ENCODE measurements around the gene HIVEP3. TPM values are rescaled to one million over a fixed set of nuclear protein-coding genes. Genes with fewer than 3 reads are reported as not detected.

HIVEP3 gene
- polyA plus RNA-seq, 1 of the 3 experiments (the other 2 are of a cell fraction), result 6.4 TPM

DNA sequence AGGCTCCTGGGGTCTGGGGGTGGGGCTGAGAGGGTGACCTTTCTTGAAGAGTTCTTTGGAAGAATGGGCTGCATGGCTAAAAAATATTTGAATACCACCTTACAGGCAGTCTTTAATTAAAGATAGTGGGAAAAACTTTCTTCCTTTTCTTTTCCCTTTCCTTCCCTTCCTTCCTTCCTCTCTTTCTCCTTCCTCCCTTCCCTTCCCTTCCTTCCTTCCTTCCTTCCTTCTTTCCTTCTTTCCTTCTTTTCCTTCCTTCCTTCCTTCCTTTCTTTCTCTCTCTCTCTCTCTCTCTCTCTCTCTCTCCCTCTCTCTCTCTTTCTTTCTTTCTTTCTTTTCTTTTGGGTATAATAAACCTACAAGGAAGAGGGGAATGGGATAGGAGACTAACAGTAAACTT is 356.4 kb downstream of the HIVEP3 start:
- H3K79me2 ChIP-seq (ENCODE audit: insufficient read depth), result no peaks in the 10 kb centered on the region

More for the DNA sequence above, 356.4 kb downstream of the HIVEP3 start:
- H3K27me3 ChIP-seq (ENCODE audit: insufficient read depth), result no peaks in the 10 kb centered on the region
- H3F3A ChIP-seq (replicated peaks; ENCODE audit: insufficient read depth), result no peaks in the 10 kb centered on the region
- no peak overlapping the region for H2AFZ ChIP-seq (ENCODE audit: low read depth)
- H3K4me2 ChIP-seq, result no peak overlapping the region
- no peak overlapping the region for H3K27ac ChIP-seq (ENCODE audit: low read depth in 2 of 2, low read length in 1 of 2)
- H3K9ac ChIP-seq, result no peak overlapping the region
- CTCF ChIA-PET, result no interaction called here
- TF ChIP-seq FOXM1 (IDR thresholded peaks at IDR 0.05; ENCODE audit: low read depth), result no peak
- no peak for TF ChIP-seq JUND (IDR thresholded peaks at IDR 0.05)
- no peak for TF ChIP-seq RXRA (IDR thresholded peaks at IDR 0.05; ENCODE audit: borderline replicate concordance, low read depth)
- no peak for TF ChIP-seq FOXJ3 (CRISPR knock-in tag; IDR thresholded peaks at IDR 0.05)
- TF ChIP-seq ELF1 (IDR thresholded peaks at IDR 0.05), result no peak
- TF ChIP-seq, protein P1, sequence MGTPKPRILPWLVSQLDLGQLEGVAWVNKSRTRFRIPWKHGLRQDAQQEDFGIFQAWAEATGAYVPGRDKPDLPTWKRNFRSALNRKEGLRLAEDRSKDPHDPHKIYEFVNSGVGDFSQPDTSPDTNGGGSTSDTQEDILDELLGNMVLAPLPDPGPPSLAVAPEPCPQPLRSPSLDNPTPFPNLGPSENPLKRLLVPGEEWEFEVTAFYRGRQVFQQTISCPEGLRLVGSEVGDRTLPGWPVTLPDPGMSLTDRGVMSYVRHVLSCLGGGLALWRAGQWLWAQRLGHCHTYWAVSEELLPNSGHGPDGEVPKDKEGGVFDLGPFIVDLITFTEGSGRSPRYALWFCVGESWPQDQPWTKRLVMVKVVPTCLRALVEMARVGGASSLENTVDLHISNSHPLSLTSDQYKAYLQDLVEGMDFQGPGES (IDR thresholded peaks at IDR 0.05; ENCODE audit: low read depth, low read length), result no peak
- no peak for TF ChIP-seq GATA2 (CRISPR knock-in tag; IDR thresholded peaks at IDR 0.05)
- TF ChIP-seq YY1 (IDR thresholded peaks at IDR 0.05; ENCODE audit: low read depth), result no peak
- TF ChIP-seq GABPA (IDR thresholded peaks at IDR 0.05; ENCODE audit: low read depth), result no peak
- no peak for TF ChIP-seq MEF2A (IDR thresholded peaks at IDR 0.05; ENCODE audit: borderline replicate concordance, low read depth)
- TF ChIP-seq CHD2 (IDR thresholded peaks at IDR 0.05; ENCODE audit: low read length, partially characterized antibody), result no peak
- TF ChIP-seq, protein P2, sequence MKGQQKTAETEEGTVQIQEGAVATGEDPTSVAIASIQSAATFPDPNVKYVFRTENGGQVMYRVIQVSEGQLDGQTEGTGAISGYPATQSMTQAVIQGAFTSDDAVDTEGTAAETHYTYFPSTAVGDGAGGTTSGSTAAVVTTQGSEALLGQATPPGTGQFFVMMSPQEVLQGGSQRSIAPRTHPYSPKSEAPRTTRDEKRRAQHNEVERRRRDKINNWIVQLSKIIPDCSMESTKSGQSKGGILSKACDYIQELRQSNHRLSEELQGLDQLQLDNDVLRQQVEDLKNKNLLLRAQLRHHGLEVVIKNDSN (IDR thresholded peaks at IDR 0.05; ENCODE audit: borderline replicate concordance, low read depth), result no peak
- TF ChIP-seq, protein P3, sequence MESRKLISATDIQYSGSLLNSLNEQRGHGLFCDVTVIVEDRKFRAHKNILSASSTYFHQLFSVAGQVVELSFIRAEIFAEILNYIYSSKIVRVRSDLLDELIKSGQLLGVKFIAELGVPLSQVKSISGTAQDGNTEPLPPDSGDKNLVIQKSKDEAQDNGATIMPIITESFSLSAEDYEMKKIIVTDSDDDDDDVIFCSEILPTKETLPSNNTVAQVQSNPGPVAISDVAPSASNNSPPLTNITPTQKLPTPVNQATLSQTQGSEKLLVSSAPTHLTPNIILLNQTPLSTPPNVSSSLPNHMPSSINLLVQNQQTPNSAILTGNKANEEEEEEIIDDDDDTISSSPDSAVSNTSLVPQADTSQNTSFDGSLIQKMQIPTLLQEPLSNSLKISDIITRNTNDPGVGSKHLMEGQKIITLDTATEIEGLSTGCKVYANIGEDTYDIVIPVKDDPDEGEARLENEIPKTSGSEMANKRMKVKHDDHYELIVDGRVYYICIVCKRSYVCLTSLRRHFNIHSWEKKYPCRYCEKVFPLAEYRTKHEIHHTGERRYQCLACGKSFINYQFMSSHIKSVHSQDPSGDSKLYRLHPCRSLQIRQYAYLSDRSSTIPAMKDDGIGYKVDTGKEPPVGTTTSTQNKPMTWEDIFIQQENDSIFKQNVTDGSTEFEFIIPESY (IDR thresholded peaks at IDR 0.05; ENCODE audit: borderline replicate concordance, low read depth), result no peak
- no peak for TF ChIP-seq MXI1 (IDR thresholded peaks at IDR 0.05; ENCODE audit: low read depth, low read length)
- TF ChIP-seq EZH2phosphoT487 (IDR thresholded peaks at IDR 0.05; ENCODE audit: borderline replicate concordance, low read depth), result no peak
- TF ChIP-seq SIN3A (IDR thresholded peaks at IDR 0.05; ENCODE audit: borderline replicate concordance, low read depth, low read length), result no peak
- TF ChIP-seq, protein P4, sequence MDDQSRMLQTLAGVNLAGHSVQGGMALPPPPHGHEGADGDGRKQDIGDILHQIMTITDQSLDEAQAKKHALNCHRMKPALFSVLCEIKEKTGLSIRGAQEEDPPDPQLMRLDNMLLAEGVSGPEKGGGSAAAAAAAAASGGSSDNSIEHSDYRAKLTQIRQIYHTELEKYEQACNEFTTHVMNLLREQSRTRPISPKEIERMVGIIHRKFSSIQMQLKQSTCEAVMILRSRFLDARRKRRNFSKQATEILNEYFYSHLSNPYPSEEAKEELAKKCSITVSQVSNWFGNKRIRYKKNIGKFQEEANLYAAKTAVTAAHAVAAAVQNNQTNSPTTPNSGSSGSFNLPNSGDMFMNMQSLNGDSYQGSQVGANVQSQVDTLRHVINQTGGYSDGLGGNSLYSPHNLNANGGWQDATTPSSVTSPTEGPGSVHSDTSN (IDR thresholded peaks at IDR 0.05), result no peak
- no peak for TF ChIP-seq NFIC (IDR thresholded peaks at IDR 0.05; ENCODE audit: borderline replicate concordance)
- H3K9me2 ChIP-seq, result no peaks in the 10 kb centered on the region
- no peaks in the 10 kb centered on the region for H3K36me3 ChIP-seq (replicated peaks in 1 of 2; ENCODE audit: control insufficient read depth in 1 of 2, insufficient read depth in 2 of 2, low read length in 1 of 2)
- no peak overlapping the region for H3K4me3 ChIP-seq (ENCODE audit: low read depth in 2 of 2, low read length in 1 of 2)
- H3K4me1 ChIP-seq (ENCODE audit: control insufficient read depth in 1 of 2, insufficient read depth in 2 of 2, low read depth in 1 of 2, low read length in 1 of 2), result no peaks in the 10 kb centered on the region
- H3K9me3 ChIP-seq, result no peaks in the 10 kb centered on the region
- DNase-seq, result no peak
- POLR2A ChIA-PET, result no interaction called here
- no peaks in the 10 kb centered on the region for H4K20me1 ChIP-seq (ENCODE audit: insufficient read depth)
